OCI-LY1 (cell line): Measurements from ENCODE around the gene SIRPB2.

Source experiments
- CTCF ChIP-seq: fragments of 200-600 bp; sonication (generic), shearing (Covaris generic); IDR thresholded peaks from 2 replicates; pipeline ENCODE4 v1.5.1; 2017; ENCODE audit warnings: mild to moderate bottlenecking, antibody characterized with exemption, low read length, moderate library complexity, mixed read lengths
- EZH2 ChIP-seq: fragments of 200-600 bp; sonication (generic), shearing (Covaris generic); IDR thresholded peaks from 2 replicates; pipeline ENCODE4 v1.8.0; 2017; ENCODE audit warnings: borderline replicate concordance, mixed run types, mild to moderate bottlenecking, antibody characterized with exemption, low read length, moderate library complexity, mixed read lengths

GRCh38 chr20:1442304-1442703 is 48.9 kb downstream of the SIRPB2 start:
- TF ChIP-seq CTCF = no peak
- TF ChIP-seq EZH2 = no peak
